SKM-1 (cell line): ENCODE data around the gene PRRT1B.
"Not testable (repeated sequence)": the region's sequence is repeated elsewhere in the genome, so short reads cannot be mapped to it uniquely, and the experiment has no call there.

Experiments
- DNase-seq: peaks from one replicate; lab custom pipeline; 2025; ENCODE audit not compliant: unreplicated experiment; lab: John Stamatoyannopoulos, UW

The PRRT1B gene

DNA sequence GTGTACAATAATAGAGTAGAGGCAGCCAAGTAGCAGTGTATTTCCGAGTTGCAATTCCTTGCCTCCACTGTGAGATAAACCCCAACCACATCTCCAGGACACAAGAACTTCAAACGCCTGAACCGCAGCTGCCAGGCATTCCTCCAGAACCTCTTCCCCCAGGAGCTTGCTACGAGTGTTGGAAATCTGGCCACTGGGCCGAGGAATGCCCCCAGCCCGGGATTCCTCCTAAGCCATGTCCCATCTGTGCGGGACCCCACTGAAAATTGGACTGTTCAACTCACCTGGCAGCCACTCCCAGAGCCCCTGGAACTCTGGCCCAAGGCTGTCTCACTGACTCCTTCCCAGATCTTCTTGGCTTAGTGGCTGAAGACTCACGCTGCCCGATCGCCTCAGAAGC is 3.9 kb downstream of the PRRT1B start:
- DNase-seq: not testable (repeated sequence)

DNA sequence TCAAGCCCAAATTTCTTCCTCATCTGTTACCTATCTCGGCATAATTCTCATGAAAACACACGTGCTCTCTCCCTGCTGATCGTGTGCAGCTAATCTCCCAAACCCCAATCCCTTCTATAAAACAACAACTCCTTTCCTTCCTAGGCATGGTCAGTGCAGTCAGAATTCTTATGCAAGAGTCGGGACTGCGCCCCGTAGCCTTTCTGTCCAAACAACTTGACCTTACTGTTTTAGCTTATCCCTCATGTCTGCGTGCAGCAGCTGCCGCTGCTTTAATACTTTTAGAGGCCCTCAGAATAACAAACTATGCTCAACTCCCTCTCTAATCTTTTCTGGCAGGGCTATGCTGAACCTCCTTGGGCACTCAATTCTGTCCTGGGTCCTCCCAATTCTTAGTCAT is 5.1 kb downstream of the PRRT1B start:
- not testable (repeated sequence) for DNase-seq

- DNase-seq: no peak
Observed at GRCh38 chr9:131552030-131552429, 6.7 kb downstream of the PRRT1B start.

DNA sequence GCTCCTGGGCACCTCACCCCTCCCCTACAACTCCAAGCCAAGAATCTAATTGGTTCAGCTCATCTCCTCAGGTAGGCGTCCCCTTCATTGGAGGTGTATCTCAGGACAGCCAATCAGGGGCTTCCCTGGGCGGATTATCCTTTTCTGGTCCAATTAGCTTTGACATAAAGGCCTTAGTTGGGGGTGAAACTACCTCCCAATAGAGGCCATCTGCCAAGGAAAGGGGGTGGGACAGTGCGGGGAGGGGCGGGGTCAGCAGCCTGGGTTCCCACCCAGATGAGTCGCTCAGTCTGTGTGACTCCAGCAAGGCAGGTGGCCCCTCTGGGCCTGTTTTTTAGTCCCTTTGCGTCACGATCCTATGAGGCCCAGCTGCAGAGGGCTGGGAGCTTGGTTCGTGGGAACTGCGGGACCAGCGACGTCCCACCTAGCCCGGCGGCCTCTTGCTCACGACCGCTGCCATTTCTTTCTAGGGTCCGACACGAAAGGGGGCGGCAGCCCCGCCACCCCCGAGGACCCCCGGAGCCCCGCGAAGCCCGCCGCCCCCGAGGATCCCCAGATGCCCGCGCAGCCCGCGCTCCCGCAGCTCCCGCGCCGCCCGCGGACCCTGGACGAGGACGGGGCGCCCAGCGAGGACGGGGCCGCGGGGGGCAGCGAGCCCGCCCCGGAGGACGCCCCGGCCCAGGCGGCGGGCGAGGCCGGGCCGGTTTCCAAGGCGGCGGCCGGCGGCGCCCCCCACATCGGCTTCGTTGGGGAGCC is 8.9 kb downstream of the PRRT1B start:
- no peak for DNase-seq

DNA sequence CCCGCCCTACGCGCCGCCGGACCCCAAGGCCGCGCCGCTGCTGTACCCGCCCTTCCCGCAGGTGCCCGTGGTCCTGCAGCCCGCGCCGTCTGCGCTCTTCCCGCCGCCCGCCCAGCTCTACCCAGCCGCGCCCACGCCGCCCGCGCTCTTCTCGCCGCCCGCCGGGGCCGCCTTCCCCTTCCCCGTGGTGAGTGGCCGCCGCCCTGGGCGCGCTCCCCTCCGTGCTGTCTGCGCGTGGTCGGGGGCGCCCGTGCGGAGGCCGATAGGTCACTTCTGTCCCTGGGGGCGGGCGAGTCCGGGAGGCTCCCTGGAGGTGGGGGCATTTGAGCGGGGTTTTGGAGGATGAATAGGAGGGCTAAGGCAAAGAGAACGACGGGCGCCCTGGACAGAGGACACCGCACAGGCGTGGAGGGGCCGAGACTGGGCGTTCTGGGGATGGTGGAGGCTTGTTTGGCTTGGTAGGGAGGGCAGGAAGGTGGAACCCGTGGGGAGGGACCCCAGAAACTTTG is 9.6 kb downstream of the PRRT1B start:
- no peak for DNase-seq

DNA sequence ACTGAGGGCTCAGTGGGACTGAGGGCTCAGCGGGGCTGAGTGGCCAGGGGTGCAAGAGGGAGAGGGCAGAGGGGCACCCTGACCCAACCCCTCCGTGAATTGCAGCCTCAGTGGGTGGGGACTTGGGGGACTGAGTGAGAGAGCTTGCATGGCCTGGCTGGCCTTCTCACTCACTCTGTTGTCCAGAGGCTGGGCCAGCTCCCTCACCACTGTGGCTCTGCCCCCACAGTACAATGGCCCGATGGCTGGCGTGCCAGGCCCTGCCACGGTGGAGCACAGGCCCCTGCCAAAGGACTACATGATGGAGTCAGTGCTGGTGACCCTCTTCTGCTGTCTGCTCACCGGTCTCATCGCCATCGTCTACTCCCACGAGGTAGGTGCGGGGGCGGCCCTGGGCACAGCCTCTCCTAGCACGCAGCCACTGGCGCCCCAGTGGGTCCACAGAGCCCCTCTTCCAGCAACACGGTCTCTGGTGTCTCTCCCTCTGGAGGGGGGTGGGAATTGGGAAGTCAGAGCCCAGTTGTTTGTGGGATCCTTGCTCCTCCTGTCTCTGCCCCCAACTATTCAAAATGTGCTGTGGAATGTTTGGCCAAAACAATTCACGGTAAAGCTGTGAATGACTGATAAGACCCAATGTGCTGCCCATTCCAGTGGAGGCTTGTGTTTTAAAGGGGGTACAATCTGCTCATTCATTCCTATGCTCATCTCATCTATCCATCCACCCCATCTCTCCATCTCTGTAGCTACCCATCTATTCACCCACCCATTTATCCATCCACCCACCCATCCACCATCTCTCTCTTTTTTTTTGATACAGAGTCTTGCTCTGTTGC is 10.7 kb downstream of the PRRT1B start:
- no peak for DNase-seq

DNA sequence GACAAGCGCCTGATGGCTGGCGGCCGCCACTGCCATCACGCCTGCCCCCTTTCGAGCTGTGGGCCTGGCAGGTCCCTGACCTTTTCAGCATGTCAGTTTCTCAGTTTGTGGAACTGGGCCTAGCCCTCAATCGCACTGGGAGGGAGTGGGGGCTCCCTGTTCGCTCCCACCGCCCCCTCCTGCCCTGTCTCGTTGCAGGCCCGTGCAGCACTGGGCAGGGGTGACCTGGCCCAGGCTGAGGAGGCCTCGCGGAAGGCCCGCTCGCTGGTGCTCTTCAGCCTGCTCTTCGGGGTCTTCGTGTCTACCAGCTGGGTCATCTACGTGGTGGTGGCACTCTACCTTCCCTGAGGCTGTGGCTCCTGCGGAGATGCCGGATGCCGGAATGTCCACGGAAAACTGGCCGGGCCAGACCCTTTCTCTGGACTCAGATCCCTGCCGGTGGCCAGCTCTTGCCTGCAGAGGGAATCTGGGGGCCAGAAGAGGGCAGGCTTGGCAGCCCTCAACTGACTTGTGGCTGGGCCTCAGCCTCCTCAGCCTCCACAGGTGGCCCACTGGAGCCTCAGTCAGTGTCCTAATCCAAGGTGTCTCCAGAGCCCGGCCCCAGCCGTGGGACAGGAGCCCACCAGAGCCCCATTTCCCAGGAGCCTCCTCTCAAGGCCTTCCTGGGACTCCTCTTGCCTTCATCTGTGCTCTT is 12.7 kb downstream of the PRRT1B start:
- DNase-seq: no peak

DNA sequence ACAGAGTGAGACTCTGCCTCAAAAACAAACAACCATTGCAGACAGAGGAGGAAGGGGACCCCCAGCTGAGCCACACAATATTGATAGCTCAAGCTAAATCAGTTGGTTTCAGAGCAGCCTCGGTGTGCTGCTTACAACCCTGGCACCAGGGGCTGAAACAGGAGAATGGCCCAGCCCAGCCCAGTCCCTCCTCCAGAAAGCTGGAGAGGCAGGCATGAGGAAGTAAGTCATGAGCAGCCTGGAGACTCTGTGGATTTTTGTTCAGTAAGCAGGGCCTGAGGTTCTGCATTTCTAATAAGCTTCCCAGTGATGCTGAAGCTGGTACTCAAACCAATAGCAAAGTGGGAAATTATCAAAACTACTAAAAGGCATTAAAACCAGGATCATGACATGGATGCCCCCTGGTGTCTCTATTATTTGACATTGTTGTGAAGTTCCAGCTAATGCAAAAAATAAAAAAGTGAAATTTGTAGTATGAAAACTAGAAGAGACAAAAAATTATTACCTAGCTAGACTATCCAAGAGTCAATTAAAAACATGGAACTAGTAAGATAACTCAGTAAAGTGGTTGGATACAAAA is 14.2 kb downstream of the PRRT1B start:
- DNase-seq: no peak

GRCh38 chr9:131562032-131562959 is 17.0 kb downstream of the PRRT1B start:
- no peak for DNase-seq

GRCh38 chr9:131565369-131565768 is 20.0 kb downstream of the PRRT1B start:
- no peak for DNase-seq

- no peak for DNase-seq
Observed at GRCh38 chr9:131566158-131566557, 20.8 kb downstream of the PRRT1B start.

DNA sequence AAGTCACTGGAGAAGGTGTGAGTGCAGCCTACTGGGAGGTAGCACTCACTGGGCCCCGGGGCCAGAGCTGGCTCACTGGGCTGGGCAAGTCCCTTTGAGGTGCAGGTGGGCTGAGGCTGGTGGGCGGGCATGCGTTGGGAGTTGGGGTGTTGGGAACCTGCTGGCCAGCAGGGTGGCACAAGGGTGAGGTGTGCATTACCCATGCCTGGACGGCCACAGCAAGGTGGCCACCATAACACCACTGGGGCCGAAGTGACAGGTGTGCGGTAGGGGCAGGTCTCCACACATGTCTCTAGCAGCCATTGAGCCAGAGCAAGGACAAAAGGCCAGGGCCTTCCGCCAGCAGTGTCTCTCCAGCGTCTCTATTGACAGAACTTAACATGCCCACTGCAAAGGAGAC is 22.6 kb downstream of the PRRT1B start:
- no peak for DNase-seq

- DNase-seq: no peak
Observed at GRCh38 chr9:131574730-131575640, 29.7 kb downstream of the PRRT1B start.

DNA sequence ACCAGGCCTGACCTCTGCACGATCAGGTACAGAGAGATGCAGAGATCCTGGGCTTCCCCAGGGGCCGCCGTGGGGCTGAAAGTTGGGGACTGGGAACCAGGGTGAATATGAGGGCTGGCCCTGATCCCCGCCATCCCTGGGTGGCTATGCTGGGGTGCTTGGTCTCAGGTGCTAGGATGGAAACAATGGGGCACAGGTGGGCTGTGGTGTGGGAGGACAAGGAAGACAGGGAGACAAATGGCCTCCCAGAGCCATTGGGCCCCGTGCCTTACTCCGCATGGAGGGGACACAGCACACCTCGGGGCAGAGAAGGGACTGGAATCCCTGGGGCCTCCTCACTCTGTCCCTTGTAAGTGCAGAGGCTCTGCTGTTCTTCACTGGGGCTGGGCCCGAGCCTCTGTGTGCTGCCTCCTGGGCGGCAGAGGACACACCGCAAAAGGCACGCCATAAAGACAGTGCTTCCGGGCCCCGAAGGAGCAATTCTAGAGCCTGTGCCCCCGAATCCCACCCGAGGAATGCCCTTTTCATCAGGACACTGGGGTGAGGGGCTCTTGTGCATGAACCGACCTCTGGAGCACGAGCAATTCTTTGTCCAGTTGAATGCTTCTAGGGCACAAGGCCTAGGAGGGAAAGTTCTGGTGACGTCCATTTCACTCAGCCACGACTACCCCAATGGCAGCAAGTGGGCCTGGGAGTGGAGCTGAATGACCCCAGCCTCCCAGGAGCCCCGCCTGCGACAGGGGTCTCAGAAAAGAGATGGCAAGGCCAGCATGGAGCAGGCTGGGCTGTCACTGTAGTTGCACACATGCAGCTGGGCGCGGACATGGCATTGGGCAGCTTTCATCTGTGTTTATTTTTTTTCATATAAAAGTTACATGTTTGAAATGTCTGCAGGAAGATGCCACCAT is 30.9 kb downstream of the PRRT1B start:
- no peak for DNase-seq

DNA sequence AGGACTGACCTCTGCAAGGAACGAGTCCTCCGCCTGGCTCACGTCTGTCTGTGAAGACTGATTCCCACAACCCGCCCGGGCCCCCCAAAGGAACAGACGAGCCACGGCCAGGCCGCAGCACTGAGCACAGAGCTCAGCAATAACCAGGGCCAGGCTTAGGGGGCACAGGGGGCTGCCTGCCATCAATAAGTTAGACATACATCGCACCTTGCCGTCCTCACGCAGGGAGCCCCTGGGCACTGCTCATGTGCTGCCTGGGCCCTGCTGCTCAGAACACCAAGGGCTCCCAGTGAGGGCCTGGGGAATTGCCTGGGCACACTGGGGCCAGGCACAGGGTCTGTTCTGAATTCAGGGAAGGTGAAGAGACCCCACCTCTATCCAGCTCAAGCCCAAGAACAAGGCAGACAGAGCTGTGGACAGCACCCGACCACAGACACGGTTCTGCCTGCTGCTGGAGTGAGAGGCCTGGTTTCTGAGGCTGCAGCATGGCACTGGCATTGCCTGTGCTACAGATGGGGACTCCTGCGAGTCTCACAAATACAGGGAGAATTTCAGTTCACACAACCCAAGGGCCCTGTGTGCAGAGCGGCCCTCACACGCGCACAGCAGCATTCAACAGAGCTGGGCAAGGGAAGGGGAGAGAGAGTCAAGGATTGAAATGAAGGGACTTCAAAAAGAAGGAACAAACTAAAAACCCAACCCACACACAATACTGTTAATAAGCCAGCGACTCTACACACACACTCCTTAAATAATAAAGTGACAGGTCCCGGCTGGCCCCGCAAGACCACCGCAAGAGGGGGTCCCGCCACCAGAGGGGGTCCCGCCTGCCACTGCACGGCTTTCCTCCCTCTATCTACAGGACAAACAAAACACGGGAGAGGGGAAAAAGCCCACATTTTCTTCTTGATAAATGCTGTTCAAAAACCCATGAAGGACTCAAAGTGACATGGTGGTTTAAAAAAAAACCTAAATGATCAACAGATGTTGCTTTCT is 32.0 kb downstream of the PRRT1B start:
- DNase-seq: no peak

DNA sequence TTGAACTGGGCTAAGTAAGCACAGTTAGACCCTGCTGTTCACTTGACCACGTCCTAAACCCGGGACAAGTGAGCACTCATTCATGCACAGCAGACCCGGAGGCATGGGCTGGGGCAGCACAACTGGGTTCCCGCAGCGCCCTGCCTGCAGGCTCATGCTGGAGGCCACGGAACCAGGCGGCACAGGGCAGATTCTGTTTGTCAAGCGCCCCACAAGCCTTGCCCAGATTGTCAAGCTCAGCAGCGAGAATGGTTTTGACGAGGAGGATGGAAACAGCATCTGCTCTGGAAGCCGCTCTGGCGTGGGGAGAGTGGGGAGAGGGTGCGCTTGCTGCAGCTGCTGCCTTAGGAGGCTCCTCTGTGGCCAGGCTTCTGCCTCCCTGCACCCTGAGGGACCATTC is 32.7 kb downstream of the PRRT1B start:
- DNase-seq: no peak
